GM12872 (cell line): ENCODE results near the gene ARHGAP11A.
A peak's percentile ranks its signal among the peaks of the same experiment; 100 is the strongest.

ENCODE experiments used
- TF ChIP-seq, protein P1 (sequence below): IDR thresholded peaks from 3 replicates; pipeline ENCODE4 v1.5.1; 2011; ENCODE audit warnings: low read depth, mild to moderate bottlenecking, low read length, moderate library complexity; ENCODE audit not compliant: insufficient read depth

ARHGAP11A gene

GRCh38 chr15:32656496-32656895, 41.2 kb downstream of the ARHGAP11A start:
- TF ChIP-seq, protein P1, sequence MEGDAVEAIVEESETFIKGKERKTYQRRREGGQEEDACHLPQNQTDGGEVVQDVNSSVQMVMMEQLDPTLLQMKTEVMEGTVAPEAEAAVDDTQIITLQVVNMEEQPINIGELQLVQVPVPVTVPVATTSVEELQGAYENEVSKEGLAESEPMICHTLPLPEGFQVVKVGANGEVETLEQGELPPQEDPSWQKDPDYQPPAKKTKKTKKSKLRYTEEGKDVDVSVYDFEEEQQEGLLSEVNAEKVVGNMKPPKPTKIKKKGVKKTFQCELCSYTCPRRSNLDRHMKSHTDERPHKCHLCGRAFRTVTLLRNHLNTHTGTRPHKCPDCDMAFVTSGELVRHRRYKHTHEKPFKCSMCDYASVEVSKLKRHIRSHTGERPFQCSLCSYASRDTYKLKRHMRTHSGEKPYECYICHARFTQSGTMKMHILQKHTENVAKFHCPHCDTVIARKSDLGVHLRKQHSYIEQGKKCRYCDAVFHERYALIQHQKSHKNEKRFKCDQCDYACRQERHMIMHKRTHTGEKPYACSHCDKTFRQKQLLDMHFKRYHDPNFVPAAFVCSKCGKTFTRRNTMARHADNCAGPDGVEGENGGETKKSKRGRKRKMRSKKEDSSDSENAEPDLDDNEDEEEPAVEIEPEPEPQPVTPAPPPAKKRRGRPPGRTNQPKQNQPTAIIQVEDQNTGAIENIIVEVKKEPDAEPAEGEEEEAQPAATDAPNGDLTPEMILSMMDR, result no peak

GRCh38 chr15:32657198-32657883, 42.0 kb downstream of the ARHGAP11A start:
- TF ChIP-seq, protein P1, result peak; percentile 41; the same call in 2 of the 3 replicates

DNA sequence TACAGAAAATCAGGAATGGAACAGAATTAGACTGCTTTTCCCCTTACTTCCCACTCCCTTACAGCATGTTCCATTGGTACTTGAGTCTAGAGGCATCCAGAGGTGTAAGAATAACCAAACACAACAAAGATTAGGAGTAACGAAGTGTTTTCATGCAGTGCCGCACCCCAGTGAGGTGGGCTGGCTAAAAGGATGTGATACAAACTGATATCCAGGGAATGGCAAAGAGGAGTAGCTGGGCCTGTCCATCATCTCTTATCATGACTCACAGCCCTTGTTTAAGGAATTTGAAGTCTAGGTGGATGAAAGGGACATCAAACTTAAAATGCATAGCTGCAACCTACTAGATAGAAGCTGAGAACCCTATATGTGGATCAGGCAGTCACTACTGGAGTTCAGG, 42.6 kb downstream of the ARHGAP11A start:
- TF ChIP-seq, protein P1, result no peak

DNA sequence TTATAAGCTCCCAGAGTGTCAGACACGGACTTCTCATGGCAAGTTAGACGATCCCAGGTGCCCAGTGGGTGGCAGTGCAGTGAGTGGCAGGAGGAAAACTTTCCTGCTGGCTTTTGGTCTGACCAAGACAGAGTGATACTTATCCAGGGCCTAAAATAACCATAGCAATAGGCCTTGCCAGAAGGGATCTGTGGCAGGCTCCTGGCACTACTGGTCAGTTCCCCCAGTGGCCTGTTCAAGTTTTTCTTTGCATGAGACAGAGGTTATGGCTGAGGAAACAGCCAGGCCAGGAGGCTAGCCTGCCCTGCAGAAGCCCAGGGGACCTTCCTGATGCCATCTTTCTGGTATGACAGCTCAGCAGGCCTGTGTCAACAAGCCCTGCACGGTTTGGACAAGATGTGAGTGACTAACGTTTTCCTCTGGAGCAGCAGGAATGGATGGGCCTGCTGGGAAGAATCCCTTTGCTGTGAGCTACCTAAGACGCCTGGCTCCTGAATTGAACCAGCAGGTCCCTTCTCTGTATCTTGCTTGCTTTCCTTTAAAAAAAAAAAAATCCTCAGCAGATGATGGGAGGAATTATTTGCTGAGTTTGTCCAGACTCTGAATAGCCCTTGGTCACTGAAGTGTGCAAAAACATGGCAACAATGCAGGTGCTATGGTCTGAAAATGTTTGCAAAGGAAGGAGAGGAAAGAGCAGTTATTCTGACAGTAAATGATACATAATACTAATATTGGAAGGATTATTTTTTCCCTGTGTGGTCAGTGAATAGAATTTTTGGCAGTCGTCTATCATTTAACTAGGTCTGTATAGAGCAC, 44.2 kb downstream of the ARHGAP11A start:
- TF ChIP-seq, protein P1, result no peak

GRCh38 chr15:32663671-32664070, 48.4 kb downstream of the ARHGAP11A start:
- TF ChIP-seq, protein P1, result no peak

GRCh38 chr15:32664796-32665195, 49.5 kb downstream of the ARHGAP11A start:
- TF ChIP-seq, protein P1, result no peak

GRCh38 chr15:32667321-32667720, 52.0 kb downstream of the ARHGAP11A start:
- TF ChIP-seq, protein P1, result no peak
